HG03103 (cell line): ENCODE measurements around the gene SDC3.

ENCODE experiments used
- ATAC-seq: cut with Tn5 transposase; IDR thresholded peaks from one replicate; pipeline ENCODE4 v1.9.1; 2021; ENCODE audit warnings: low read depth; ENCODE audit not compliant: unreplicated experiment

SDC3 gene

DNA sequence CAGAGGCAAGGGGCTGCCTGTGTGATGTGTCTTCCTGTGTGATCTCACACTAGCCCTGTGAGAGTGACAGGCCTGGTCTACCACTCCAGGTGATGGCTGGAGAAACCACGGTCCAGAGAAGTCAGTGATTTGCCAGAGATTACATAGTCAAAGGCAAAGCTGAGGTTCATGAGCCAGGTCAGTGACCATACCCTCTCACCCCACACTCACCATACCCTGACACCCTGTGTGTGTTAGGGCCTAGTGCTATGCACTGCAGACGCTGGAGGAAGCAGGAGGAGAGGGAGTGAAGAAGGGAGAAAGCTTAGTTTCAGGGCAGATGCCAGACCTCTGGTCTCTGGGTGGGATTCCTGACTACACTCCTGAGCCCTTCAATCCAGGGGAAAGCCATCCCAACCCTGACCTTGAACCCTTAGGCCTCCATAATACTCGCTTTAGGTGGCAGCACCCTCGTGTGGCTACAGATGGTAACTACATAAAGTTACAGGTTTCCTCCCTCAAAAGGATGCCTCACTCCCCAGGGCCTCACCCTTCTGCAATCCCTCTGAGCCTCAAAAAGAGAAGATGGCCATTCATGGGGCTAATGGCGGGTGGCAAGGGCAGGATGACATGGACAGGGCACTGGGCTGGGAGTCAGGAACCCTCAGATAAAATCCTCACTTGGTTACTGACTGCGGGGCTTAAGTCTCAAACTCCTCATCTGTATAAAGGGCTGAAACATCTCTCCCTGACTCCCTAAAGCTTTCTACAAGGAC lies 20.8 kb upstream of the SDC3 start:
- ATAC-seq, result no peak

DNA sequence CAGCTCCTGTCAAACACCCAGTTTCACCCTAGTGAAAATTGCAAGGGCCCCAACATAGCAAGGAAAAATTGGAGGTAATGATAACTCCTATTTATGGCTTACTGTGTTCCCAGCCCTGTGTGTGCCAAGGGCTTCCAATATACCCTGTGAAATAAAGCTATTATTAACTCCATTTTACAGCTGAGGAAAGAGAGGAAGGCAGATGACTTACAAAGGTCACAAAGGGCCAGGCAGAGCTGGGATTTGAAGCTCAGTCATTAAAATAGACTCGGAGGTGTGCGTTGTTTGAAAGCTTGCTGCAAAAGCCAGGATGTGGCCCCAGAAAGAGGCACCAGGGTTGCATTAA lies 20.2 kb upstream of the SDC3 start:
- ATAC-seq, result no peak

DNA sequence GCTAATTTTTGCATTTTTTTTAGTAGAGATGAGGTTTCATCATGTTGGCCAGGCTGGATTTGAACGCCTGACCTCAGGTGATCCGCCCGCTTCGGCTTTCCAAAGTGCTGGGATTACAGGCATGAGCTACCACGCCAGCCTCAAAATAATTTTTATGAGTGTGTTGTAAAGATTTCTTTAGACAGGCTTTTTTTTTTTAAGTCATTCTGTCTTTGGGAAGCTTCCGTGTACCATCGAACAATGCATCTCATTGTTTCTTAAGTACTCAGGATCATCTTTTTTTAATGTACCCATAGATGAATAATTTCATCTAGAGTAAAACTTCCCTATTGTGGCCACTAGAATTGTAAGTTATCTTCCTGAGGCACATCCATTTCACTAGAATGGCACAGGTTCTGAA lies 19.6 kb upstream of the SDC3 start:
- no peak for ATAC-seq

DNA sequence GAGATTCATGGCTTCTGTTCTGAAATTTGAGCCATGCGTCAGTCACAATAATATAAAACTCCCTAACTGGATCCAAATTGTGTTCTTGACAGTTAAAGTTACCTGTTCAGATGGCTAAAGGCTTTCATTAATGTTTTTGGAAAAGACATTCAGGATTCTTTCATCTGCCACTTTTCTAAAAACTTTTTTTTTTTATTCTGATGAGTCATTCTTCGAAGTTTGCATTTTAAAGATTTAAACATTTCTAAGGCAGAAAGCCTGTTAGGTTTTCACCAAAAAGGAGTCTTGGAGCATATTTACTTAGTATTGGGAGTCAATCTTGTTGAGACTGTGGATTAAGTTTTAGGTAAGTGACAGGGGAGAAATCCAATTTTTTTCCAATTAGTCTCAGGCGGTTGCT lies 18.9 kb upstream of the SDC3 start:
- ATAC-seq, result no peak

DNA sequence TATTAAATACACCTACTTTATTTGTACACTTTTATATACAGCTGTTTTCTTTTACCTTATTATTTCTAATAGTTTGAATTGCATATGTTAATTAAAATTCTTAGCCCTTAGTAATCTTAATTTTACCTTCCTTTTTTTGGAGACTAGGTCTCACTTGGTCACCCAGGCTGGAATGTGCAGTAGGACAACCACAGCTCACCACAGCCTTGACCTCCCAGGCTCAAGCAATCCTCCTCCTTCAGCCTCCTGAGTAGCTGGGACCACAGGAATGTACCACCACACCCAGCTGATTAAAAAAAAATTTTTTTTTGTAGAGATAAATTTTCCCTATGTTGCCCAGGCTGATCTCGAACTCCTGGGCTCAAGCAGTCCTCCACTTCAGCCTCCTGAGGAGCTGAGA lies 15.0 kb upstream of the SDC3 start:
- ATAC-seq, result no peak

DNA sequence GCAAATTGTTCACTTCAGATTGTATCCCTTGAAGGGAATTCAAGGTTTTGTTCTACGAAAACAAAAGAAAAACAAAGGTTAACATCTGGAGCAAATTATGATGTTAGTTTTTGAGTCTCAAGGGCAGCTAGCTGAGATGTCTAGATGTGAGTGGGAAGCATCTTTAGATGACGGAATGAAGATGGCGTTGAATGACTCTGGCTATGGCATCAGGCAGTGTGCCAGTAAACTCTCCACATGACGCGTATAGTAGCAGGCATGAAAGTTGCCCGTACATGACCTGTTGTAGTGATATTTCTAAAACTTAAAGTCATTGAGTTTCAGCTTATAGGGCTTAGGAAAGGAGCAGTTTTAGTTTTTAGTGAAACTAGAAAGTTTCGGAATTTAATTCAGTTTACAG lies 12.3 kb upstream of the SDC3 start:
- no peak for ATAC-seq

DNA sequence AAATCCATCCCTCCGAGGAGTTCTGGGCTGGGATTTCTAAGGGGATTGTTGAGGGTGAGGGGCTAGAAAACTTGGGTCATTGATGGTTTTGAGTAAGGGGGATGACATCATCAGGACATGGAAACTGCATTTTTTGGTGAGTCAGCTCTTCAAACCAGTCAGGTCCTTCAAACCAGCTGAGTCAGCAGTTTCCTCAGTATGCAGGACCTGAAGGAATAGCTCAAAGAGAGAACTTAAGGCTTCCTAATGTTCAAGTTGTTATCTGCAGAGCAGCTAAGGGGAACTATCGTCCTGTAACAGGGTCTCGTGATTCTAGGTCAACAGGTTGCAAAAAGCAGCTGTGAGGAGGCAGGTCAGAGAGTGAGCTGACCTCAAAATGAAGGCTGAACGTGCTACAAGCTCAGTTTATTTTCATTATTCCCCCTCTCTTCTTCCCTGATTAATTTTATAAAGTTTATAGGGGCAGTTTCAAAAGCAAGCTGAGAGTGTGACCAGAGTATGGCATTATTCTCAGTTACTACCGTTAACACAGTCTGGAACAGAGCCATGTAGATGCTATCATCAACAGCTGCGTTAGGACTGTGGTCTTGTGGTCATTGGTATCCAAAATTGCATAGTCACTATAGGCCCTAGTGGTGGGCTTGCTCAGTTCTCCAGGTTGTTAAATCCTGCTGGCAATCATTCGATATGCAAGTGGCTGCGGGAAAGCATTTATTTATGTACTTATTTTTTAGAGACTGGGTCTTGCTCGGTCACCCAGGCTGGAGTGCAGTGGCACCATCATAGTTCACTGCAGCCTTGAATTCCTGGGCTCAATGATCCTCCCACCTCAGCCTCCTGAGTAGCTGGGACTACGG lies 10.7 kb upstream of the SDC3 start:
- no peak for ATAC-seq

DNA sequence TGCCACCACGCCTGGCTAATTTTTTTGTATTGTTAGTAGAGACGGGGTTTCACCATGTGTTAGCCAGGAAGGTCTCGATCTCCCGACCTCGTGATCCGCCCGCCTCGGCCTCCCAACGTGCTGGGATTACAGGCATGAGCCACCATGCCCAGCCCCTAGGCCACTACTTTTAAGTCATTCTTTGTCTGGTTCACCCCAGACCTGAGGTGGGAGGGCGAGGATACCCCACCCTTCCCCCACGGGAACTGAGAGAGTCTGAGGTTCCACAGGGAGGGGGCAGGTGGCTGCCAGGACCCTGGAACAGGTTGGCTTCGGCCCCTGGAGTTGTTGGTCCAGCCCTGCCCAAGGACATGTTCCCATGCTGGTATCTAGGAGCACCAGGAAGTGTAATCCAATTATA lies 7.7 kb upstream of the SDC3 start:
- ATAC-seq, result no peak

DNA sequence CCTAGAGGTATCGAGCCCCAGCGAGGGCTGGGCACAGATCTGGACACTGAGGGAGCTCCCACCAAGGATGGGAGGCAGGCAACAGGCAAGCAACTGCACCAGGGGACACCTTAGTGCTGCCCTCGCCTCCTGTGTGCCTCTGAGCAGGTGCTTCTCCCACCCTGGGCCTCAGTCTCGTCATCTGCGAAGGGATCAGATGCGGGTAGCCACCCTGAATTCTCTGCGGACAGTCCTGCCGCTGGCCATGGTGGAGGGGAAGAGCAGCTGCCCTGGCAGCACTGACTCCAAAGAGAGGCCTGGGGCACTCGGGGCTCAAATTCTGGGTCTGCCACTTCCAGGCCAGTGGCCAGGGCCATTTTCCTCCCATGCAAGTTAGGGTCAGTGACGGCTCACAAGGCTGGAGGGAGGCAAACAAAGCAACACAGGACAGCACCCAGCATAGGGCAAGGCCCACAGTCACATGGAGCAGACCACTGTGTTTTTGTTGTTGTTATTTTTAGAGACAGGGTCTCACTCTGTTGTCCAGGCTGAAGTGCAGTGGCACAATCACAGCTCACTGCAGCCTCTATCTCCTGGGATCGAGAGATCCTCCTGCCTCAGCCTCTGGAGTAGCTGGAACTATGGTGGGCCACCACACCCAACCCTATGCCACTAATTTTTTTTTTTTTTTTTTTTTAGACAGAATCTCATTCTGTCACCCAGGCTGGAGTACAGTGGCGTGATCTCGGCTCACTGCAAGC lies 7.1 kb upstream of the SDC3 start:
- no peak for ATAC-seq

DNA sequence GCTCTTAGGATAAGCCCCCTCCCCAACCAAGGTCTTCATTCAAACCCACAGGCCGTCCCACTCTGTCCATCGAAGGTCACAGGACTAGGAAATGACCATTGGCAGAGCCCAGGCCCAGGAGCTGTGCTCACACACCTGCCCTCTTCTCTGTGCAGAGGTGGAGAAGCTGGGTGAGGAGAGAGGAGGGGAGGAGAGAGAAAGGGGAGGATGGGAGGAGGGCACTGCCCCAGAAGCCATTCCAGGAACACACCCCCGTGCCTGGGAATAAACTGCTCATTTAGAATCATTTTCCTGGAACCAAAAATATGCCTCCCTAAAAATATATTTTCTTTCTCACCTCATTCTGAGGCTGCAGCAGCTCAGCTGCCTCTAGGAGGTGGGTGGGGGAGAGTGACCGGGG lies 6.4 kb upstream of the SDC3 start:
- ATAC-seq, result no peak

DNA sequence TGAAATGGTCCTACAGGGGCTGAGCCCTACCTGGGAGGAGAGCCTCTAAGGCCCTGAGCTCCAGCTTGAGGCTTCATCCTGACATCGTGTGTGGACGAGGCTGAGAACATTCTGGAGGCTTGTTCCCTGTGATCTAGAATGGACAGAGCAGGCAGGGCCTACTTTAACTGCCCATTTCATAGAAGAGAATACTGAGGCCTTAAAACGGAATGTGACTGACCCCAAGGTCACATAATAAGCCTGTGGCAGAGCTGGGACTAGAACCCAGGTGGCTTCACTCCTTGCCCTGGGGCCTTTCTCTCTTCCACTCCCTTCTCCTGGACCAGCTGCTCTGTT lies 6.0 kb upstream of the SDC3 start:
- no peak for ATAC-seq

DNA sequence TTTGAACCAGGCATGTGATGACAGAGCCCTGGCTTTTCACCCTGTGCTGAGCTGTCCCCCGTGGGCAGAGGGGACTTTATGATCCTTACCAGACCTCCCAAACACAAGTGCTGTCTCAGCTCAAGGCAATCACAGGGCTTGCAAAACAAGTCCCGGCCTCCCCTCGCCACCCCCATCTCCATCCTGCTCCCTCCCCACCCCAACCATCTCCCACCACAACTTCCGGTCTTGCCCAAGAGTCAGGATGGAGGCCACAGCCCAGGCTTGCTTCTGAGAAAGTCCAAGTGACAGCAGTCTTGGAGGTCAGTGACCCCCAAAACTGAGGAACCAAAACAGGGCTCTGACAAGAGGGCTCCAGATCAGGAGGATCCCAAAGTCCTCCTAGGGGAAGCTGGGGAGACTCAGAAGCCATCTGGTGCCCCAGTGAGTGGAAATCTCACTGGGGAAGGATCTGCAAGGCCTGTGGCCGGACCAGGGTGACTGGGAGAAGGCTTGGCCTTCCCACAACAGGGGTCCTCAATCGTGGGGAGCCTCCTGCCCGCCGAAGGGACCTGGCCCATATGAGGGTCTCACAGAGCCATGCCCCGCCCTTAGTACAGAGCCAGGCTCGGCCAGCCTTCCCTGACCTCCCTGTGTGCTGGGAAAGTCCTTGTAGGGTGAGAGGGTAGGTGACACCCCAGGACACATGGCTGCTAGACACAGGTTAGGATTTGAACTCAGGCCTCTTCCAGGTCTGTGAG lies 4.5 kb upstream of the SDC3 start:
- no peak for ATAC-seq

DNA sequence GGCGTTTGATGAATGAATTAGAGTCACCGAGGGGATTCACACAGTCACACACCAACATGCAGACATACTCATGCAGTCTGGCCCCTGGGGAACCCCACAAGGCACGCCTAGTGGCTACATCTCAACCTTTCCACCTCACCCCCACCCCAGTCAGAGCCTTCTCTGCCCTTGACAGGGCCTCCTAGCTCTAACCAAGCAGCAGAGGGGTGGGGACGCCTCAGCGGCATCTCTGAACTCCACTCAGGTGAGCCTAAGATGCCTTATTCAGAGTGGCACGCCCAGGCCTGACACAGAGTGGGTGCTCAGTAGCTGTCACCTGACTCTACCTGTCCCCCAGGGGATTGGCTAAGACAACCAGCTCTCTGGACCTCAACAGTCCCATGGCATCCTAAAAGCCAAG lies 3.7 kb upstream of the SDC3 start:
- ATAC-seq, result no peak

DNA sequence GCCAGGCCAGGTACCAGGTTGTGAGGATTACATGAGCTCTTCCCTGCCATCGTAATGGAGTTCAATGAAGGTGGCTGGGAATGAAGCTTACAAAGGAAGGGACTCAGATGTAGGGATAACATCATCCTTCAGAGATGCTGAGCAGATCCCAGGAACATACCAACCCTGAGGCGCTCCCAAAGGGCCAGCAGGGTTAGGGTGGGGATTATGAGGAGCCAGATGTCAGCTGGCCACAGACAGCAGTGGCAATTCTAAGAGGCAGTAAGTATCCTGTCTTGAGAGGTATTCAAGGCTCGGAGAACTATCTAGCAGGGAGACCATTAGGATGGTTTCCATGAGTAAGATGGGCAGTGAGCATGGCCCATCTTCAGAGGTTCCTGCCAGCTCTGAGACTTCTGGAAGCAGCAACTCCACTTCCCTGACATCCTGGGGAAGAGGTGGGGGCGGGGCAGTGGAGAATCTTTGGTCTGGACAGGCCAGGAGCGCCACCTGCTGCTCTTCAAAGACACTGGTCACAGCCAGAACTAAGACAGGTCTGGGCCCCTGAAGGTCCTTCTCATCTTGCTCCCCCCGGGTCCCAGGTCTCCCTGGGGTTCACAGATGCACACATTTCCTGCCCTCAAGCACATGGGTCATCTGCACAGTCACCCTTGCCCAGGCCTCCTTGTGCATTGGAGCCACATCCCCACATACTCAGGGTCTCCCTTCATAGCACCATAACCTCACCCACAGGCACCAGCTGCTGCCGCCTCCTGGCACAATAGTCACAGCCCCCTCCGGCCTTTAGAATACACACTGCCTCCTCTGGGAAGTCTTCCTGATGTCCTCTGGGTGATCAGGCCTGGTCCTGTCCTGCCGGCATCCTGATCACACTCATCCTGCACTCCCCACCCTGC lies 2.7 kb upstream of the SDC3 start:
- no peak for ATAC-seq

DNA sequence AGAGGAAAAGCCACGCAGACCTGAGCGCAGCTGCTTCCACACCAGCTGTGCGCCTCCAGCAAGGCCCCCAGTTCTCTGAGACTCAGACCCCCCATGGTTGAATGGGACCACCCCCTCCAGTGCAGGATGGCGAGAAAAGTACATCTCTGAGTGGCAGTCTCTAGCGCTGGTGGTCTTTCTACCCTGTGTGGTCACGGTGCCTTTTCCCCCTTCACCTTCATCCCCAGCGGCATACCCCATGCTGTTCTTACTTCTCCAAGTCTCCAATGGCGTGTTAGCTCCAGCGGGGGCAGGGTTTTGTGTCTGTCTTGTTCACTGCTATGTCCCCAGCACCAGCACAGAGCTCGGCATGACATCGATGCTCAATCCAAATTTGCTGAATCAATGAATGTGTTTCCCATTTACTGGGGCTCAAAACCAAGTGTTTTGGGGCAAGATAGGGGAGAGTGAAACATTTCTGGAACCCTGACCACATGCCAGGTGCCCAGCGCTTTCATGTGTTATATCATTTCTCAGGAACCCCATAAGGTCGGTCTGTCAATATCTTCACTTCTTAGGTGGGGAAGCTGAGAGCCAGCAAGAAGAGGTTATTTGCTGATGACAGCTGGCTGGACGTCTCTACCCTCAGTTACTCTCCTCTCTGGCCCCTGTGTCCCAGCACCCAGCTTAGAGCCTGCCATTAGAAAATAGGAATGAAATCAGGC lies 959 bp upstream of the SDC3 start:
- ATAC-seq, result no peak

DNA sequence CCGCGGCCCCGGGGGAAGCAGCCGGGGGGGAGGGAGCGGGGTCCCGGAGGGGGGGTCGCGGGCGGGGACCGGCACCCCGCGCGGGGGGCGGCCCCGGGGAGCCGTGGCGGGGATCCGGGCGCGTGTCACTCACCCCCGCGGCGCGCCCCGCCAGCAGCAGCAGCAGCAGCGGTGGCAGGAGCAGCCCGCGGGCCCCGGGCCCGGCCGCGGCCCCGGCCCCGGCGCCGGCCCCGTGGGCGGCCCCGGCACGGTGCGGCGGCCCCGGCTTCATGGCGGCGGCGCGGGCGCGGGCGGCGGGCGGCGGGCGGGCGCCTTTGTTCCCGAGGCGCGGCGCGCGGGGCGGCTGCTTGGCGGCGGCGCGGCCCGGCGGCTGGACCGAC lies 252 bp downstream of the SDC3 start:
- no peak for ATAC-seq

DNA sequence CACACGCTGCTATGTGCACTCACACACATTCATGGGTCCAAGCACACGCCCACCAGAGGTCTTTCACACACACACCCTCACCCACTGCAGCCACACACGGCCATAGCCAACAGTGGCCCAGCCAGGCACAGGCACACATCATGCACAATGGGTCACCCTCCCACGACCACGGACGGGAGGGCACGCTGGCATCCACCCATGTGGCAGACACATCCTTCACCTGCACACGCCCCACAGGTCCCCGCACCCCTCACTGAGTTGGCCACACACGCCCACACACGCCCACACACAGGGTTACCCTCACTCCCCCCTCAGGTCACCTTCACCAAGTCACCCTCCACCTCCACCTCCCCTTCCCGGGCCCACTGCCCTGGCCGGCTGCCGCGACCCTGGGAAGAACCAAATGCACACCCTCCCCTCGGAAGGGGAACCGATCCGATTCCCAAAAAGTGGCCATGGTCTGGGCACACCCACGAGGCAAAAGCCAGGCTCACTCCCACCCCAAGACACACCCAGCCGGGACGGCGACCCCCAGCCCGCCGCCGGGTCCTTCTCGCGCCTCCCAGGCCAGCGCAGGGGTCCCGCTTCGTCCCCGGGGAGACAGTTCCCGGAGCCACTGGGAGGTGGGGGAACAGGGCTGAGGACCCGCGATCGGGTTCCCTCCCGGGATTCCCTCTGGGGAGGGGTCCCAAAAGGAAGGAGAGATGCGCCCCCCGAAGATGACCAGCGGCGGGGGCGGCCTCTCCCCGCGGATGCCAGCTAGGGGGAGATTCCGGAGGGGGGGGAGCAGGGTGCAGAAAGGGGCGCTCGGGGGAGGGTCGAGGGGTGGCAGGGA lies 860 bp downstream of the SDC3 start:
- no peak for ATAC-seq

DNA sequence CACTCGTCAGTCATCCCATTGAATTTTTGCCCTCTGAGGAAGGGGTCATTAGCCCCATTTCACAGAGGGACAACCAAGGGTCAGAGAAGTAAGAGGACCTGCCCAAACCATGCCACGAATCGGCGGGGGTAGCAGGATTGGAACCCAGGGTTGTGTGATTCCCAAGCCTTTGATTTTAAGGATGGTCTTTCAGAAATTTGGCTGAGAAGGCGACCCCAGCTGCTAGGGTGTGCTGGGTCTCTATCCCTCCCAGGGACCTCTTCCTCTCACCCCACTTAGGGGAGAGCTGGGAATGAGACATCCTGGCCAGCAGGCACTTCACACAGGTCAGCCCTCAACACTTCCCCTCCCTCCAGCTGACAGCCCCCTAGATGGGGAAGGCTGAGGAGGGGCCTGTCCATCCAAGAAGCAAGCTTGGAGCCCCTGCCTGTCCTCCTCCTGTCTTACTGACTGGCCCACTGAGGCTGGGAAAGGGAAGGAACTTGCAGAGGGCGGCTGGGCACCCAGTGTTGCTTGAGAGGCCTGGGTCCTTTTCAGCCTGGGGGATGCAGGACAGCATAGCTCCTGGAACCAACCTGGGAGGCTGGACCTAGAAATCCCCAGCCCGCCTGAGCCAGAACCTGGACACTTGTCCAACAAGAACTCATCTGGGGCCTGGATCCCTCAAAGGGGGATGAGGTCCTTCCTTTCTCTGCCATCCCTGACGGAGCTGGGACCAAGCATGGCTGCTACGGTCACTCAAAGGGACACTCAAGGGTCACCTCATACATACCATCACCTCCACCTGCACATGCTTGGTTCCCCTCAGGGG lies 1.7 kb downstream of the SDC3 start:
- no peak for ATAC-seq
